Measurements from ENCODE around the gene PTH1R. TPM values are rescaled to one million over a fixed set of nuclear protein-coding genes. Genes with fewer than 3 reads are reported as not detected.

The PTH1R gene
- polyA plus RNA-seq, 1 of the 3 experiments (the other 2 are of a cell fraction) = 0.07 TPM

DNA sequence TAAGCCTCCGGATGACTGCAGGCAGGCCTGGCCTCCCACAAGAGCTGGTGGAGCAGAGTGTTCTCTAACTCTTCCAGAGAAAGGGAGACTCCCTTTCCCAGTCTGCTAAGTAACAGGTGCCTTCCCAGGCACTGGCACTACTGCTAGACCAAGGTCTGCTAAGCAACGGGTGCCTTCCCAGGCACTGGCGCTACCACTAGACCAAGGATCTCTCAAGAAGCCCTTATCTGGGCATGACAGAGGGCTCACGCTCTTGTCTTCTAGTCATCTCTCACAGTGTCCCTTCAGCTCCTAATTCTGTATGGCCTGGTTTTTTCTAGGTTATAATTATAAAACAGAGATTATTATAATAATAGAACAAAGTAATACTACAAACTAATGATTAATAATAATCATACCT lies 42.0 kb upstream of the PTH1R start (continued):
- TF ChIP-seq RXRA (IDR thresholded peaks at IDR 0.05; ENCODE audit: borderline replicate concordance, low read depth) = no peak
- no peak for TF ChIP-seq RFX5 (IDR thresholded peaks at IDR 0.05; ENCODE audit: low read length)
- TF ChIP-seq MEF2A (IDR thresholded peaks at IDR 0.05; ENCODE audit: borderline replicate concordance, low read depth) = no peak
- TF ChIP-seq ELF1 (IDR thresholded peaks at IDR 0.05) = no peak

DNA sequence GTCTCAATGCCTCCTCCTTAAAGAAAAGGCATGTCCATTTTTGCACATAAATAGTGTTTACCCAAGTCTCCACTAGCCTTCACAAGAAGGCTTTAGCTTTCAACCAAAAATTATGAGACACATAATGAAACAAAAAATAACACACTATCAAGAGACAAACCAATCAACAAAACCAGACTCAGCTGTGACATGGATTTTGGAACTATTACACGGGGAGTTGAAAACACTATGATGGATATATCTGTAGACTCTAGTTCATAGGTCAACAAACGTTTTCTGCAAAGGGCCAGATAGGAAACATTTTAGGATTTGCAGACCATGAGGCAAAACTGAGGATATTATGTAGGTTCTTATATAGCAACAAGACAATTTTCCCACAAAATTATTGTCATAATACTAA lies 39.2 kb upstream of the PTH1R start:
- no peak for DNase-seq
- Histone ChIP-seq H3F3A (replicated peaks; ENCODE audit: insufficient read depth) (no peaks in the 10 kb centered on the region), H2AFZ (ENCODE audit: low read depth) (no peak overlapping the region), H3K4me2 (no peak overlapping the region), H3K4me3 (ENCODE audit: low read depth in 2 of 2, low read length in 1 of 2) (no peak overlapping the region), H3K27me3 (ENCODE audit: insufficient read depth) (no peaks in the 10 kb centered on the region), H3K4me1 (ENCODE audit: control insufficient read depth in 1 of 2, insufficient read depth in 2 of 2, low read depth in 1 of 2, low read length in 1 of 2) (no peaks in the 10 kb centered on the region), H4K20me1 (ENCODE audit: insufficient read depth) (no peaks in the 10 kb centered on the region), H3K9me2 (no peaks in the 10 kb centered on the region), H3K9ac (no peak overlapping the region), H3K36me3 (replicated peaks in 1 of 2; ENCODE audit: control insufficient read depth in 1 of 2, insufficient read depth in 2 of 2, low read length in 1 of 2) (no peaks in the 10 kb centered on the region), H3K79me2 (ENCODE audit: insufficient read depth) (no peaks in the 10 kb centered on the region), H3K9me3 (peaks cover 8% of the 10 kb centered on the region; the same call in 1 of the 2 replicates), H3K27ac (ENCODE audit: low read depth in 2 of 2, low read length in 1 of 2) (no peak overlapping the region)
- WGBS (ENCODE audit: low lambda C conversion rate) = 4% methylated on average over 2 of the region's 2 CpGs
- ChIA-PET CTCF (interaction anchor here (1.5 kb wide), 1 partner anchor 29 kb away, joined by 3 read pairs; no protein-coding TSS in a partner anchor), POLR2A (no interaction called here)
- no peak for TF ChIP-seq GATA2 (CRISPR knock-in tag; IDR thresholded peaks at IDR 0.05)
- no peak for TF ChIP-seq FOSL2 (IDR thresholded peaks at IDR 0.05; ENCODE audit: borderline replicate concordance, low read depth)
- TF ChIP-seq RFX5 (IDR thresholded peaks at IDR 0.05; ENCODE audit: low read length) = no peak
- TF ChIP-seq MXI1 (IDR thresholded peaks at IDR 0.05; ENCODE audit: low read depth, low read length) = no peak
- no peak for TF ChIP-seq JUND (IDR thresholded peaks at IDR 0.05)
- TF ChIP-seq TAF1 (IDR thresholded peaks at IDR 0.05; ENCODE audit: borderline replicate concordance, low read depth, low read length) = no peak
- TF ChIP-seq RXRA (IDR thresholded peaks at IDR 0.05; ENCODE audit: borderline replicate concordance, low read depth) = no peak
- TF ChIP-seq YY1 (IDR thresholded peaks at IDR 0.05; ENCODE audit: low read depth) = no peak

DNA sequence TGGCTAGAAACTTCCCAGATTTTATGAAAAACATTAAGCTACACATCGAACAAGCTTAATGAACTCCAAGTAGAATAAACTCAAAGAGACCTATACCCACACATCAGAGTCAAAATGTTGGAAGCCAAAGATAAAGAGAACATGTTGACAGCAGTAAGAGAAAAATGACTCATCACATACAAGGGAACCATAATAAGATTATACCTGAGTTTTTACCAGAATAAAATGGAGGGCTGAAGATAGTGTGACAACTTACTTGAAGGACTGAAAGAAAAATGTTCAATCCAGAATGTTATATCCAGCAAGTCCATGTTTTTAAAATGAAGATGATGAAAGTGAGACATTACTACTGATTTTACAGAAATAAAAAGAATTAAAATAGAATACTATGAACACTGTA lies 37.0 kb upstream of the PTH1R start:
- Histone ChIP-seq H3K4me1 (ENCODE audit: control insufficient read depth in 1 of 2, insufficient read depth in 2 of 2, low read depth in 1 of 2, low read length in 1 of 2) (peaks cover 0 to 12% of the 10 kb centered on the region in 2 experiments; a peak in 2 of 4 replicates), H3K27ac (ENCODE audit: low read depth in 2 of 2, low read length in 1 of 2) (no peak overlapping the region), H3K79me2 (ENCODE audit: insufficient read depth) (no peaks in the 10 kb centered on the region), H3K9me3 (peaks cover 8% of the 10 kb centered on the region; the same call in 1 of the 2 replicates), H3F3A (replicated peaks; ENCODE audit: insufficient read depth) (no peaks in the 10 kb centered on the region), H3K36me3 (replicated peaks in 1 of 2; ENCODE audit: control insufficient read depth in 1 of 2, insufficient read depth in 2 of 2, low read length in 1 of 2) (no peaks in the 10 kb centered on the region), H4K20me1 (ENCODE audit: insufficient read depth) (no peaks in the 10 kb centered on the region), H2AFZ (ENCODE audit: low read depth) (no peak overlapping the region), H3K4me2 (no peak overlapping the region), H3K27me3 (ENCODE audit: insufficient read depth) (no peaks in the 10 kb centered on the region), H3K4me3 (ENCODE audit: low read depth in 2 of 2, low read length in 1 of 2) (no peak overlapping the region), H3K9ac (no peak overlapping the region), H3K9me2 (no peaks in the 10 kb centered on the region)
- ChIA-PET CTCF (interaction anchor here (1.0 kb wide), 1 partner anchor 352 kb away, joined by 3 read pairs; no protein-coding TSS in a partner anchor), POLR2A (no interaction called here)
- WGBS (ENCODE audit: low lambda C conversion rate) = 16% methylated on average over 1 of the region's 1 CpG
- no peak for DNase-seq
- TF ChIP-seq, protein P1, sequence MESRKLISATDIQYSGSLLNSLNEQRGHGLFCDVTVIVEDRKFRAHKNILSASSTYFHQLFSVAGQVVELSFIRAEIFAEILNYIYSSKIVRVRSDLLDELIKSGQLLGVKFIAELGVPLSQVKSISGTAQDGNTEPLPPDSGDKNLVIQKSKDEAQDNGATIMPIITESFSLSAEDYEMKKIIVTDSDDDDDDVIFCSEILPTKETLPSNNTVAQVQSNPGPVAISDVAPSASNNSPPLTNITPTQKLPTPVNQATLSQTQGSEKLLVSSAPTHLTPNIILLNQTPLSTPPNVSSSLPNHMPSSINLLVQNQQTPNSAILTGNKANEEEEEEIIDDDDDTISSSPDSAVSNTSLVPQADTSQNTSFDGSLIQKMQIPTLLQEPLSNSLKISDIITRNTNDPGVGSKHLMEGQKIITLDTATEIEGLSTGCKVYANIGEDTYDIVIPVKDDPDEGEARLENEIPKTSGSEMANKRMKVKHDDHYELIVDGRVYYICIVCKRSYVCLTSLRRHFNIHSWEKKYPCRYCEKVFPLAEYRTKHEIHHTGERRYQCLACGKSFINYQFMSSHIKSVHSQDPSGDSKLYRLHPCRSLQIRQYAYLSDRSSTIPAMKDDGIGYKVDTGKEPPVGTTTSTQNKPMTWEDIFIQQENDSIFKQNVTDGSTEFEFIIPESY (IDR thresholded peaks at IDR 0.05; ENCODE audit: borderline replicate concordance, low read depth) = no peak
- TF ChIP-seq ELF1 (IDR thresholded peaks at IDR 0.05) (no peak), TAF1 (IDR thresholded peaks at IDR 0.05; ENCODE audit: borderline replicate concordance, low read depth, low read length) (no peak), NRF1 (IDR thresholded peaks at IDR 0.05; ENCODE audit: low read depth, low read length) (no peak), FOXJ3 (CRISPR knock-in tag; IDR thresholded peaks at IDR 0.05) (no peak), RCOR1 (IDR thresholded peaks at IDR 0.05; ENCODE audit: low read length) (no peak), RAD21 (IDR thresholded peaks at IDR 0.05; ENCODE audit: low read length) (no peak), GABPA (IDR thresholded peaks at IDR 0.05; ENCODE audit: low read depth) (no peak), JUND (IDR thresholded peaks at IDR 0.05) (no peak), TCF12 (IDR thresholded peaks at IDR 0.05) (no peak), GATA2 (CRISPR knock-in tag; IDR thresholded peaks at IDR 0.05) (no peak), MXI1 (IDR thresholded peaks at IDR 0.05; ENCODE audit: low read depth, low read length) (no peak), MEF2A (IDR thresholded peaks at IDR 0.05; ENCODE audit: borderline replicate concordance, low read depth) (no peak), CHD2 (IDR thresholded peaks at IDR 0.05; ENCODE audit: low read length, partially characterized antibody) (no peak), EZH2phosphoT487 (IDR thresholded peaks at IDR 0.05; ENCODE audit: borderline replicate concordance, low read depth) (no peak), FOXM1 (IDR thresholded peaks at IDR 0.05; ENCODE audit: low read depth) (no peak)
- TF ChIP-seq, protein P2, sequence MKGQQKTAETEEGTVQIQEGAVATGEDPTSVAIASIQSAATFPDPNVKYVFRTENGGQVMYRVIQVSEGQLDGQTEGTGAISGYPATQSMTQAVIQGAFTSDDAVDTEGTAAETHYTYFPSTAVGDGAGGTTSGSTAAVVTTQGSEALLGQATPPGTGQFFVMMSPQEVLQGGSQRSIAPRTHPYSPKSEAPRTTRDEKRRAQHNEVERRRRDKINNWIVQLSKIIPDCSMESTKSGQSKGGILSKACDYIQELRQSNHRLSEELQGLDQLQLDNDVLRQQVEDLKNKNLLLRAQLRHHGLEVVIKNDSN (IDR thresholded peaks at IDR 0.05; ENCODE audit: borderline replicate concordance, low read depth) = no peak

All from SK-N-SH (cell line).